ENCODE data around the gene PPP2R2B.
A peak's percentile ranks its signal among the peaks of the same experiment; 100 is the strongest.

The PPP2R2B gene

DNA sequence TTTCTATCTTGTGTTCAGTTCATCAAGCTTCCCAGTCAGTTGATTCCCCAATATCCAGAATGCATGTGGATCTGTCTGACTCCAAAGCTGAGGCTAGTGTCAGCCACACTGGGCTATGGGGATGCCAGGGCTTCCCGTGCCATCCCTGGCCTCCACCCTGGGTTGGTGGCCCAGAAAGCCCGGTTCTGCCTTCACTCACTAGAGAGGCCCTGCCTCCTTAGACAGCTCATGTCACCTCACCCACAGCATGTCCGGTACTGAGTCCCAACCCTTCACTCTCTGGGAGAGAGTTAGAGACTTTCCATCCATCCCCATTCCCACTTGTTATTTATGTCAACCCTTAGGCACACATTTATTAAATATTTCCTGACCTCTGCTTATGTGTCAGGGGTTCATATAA is 243.1 kb downstream of the PPP2R2B start:
- no peak overlapping the region for H3K14ac ChIP-seq (ENCODE audit: low read length)
- no peak overlapping the region for H2AK5ac ChIP-seq (ENCODE audit: low read length)
- no peak overlapping the region for H2BK12ac ChIP-seq (ENCODE audit: low read length)
- H4K91ac ChIP-seq (ENCODE audit: low read depth, low read length), result no peak overlapping the region
- peak overlapping the region; percentile 44 for H3K9ac ChIP-seq (ENCODE audit: low read length)
- H3K79me1 ChIP-seq (ENCODE audit: low read length), result no peaks in the 10 kb centered on the region
- H3K4me2 ChIP-seq (ENCODE audit: low read length), result no peak overlapping the region
- H3K4me3 ChIP-seq (ENCODE audit: low read depth, low read length), result no peak overlapping the region
- H3K4me1 ChIP-seq (ENCODE audit: control insufficient read depth in 1 of 2, insufficient read depth in 2 of 2, low read length in 2 of 2), result no peaks in the 10 kb centered on the region
- no peak overlapping the region for H2BK5ac ChIP-seq (ENCODE audit: low read depth, low read length, poor library complexity)
- no peak for DNase-seq
- H4K12ac ChIP-seq (ENCODE audit: low read depth, low read length), result no peak overlapping the region
- no peak overlapping the region for H3K27ac ChIP-seq (ENCODE audit: low read depth, low read length)
- WGBS (ENCODE audit: extremely low coverage, insufficient coverage, insufficient read length), result no CpG with 5 or more reads among the region's 3 CpGs
- no peak overlapping the region for H4K8ac ChIP-seq (ENCODE audit: low read depth, low read length)
- H3K9me3 ChIP-seq (ENCODE audit: insufficient read depth, low read depth, low read length), result no peaks in the 10 kb centered on the region
- no peak overlapping the region for H3K4ac ChIP-seq (ENCODE audit: low read depth, low read length)
- H3K36me3 ChIP-seq (ENCODE audit: control insufficient read depth in 1 of 2, insufficient read depth in 2 of 2, low read length in 2 of 2), result no peaks in the 10 kb centered on the region
- no peaks in the 10 kb centered on the region for H3K79me2 ChIP-seq (ENCODE audit: control insufficient read depth, insufficient read depth, low read length, poor library complexity)
- no peaks in the 10 kb centered on the region for H3K27me3 ChIP-seq (ENCODE audit: insufficient read depth, low read length)
- no peak overlapping the region for H2BK120ac ChIP-seq (ENCODE audit: insufficient read depth, low read length, poor library complexity)
- no peak overlapping the region for H3K18ac ChIP-seq (ENCODE audit: low read length)
- H2AFZ ChIP-seq (ENCODE audit: insufficient read depth, low read length, poor library complexity), result no peak overlapping the region
- no peak overlapping the region for H3K23ac ChIP-seq (ENCODE audit: low read length)

DNA sequence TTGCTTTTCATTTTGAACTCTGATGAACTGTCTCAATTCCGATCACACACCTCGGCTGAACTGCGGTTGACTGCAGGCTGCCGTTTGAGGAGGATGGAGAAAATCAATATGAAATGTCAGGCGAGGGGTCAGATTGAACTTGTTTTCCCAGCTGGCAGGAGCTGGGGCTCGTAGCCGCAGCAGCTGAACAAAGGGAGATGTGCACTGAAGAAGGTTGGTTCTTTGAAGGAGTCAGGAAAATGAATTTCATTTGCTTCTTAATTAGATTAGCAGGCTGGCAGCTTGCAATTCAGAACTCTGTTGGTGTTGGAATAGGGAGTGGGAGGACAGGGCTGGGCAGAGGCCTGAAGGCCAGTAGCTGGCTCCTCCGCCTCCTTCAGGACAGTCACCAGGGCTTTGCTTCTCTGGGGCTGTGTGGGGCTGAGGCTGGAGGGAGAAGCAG is 245.2 kb downstream of the PPP2R2B start:
- H2BK120ac ChIP-seq (ENCODE audit: insufficient read depth, low read length, poor library complexity), result no peak overlapping the region
- H4K91ac ChIP-seq (ENCODE audit: low read depth, low read length), result no peak overlapping the region
- H3K23ac ChIP-seq (ENCODE audit: low read length), result no peak overlapping the region
- no peak overlapping the region for H3K14ac ChIP-seq (ENCODE audit: low read length)
- no peak overlapping the region for H2BK5ac ChIP-seq (ENCODE audit: low read depth, low read length, poor library complexity)
- WGBS (ENCODE audit: extremely low coverage, insufficient coverage, insufficient read length), result no CpG with 5 or more reads among the region's 8 CpGs
- H3K79me1 ChIP-seq (ENCODE audit: low read length), result no peaks in the 10 kb centered on the region
- no peak overlapping the region for H3K4me2 ChIP-seq (ENCODE audit: low read length)
- no peak overlapping the region for H3K4me3 ChIP-seq (ENCODE audit: low read depth, low read length)
- H3K18ac ChIP-seq (ENCODE audit: low read length), result no peak overlapping the region
- DNase-seq, result no peak
- no peaks in the 10 kb centered on the region for H3K27me3 ChIP-seq (ENCODE audit: insufficient read depth, low read length)
- no peaks in the 10 kb centered on the region for H3K36me3 ChIP-seq (ENCODE audit: control insufficient read depth in 1 of 2, insufficient read depth in 2 of 2, low read length in 2 of 2)
- no peak overlapping the region for H3K9ac ChIP-seq (ENCODE audit: low read length)
- H4K12ac ChIP-seq (ENCODE audit: low read depth, low read length), result no peak overlapping the region
- no peak overlapping the region for H2AFZ ChIP-seq (ENCODE audit: insufficient read depth, low read length, poor library complexity)
- H3K79me2 ChIP-seq (ENCODE audit: control insufficient read depth, insufficient read depth, low read length, poor library complexity), result no peaks in the 10 kb centered on the region
- no peak overlapping the region for H4K8ac ChIP-seq (ENCODE audit: low read depth, low read length)
- H3K4ac ChIP-seq (ENCODE audit: low read depth, low read length), result no peak overlapping the region
- no peak overlapping the region for H2AK5ac ChIP-seq (ENCODE audit: low read length)
- no peak overlapping the region for H2BK12ac ChIP-seq (ENCODE audit: low read length)
- no peak overlapping the region for H3K27ac ChIP-seq (ENCODE audit: low read depth, low read length)
- H3K9me3 ChIP-seq (ENCODE audit: insufficient read depth, low read depth, low read length), result no peaks in the 10 kb centered on the region
- H3K4me1 ChIP-seq (ENCODE audit: control insufficient read depth in 1 of 2, insufficient read depth in 2 of 2, low read length in 2 of 2), result no peaks in the 10 kb centered on the region

DNA sequence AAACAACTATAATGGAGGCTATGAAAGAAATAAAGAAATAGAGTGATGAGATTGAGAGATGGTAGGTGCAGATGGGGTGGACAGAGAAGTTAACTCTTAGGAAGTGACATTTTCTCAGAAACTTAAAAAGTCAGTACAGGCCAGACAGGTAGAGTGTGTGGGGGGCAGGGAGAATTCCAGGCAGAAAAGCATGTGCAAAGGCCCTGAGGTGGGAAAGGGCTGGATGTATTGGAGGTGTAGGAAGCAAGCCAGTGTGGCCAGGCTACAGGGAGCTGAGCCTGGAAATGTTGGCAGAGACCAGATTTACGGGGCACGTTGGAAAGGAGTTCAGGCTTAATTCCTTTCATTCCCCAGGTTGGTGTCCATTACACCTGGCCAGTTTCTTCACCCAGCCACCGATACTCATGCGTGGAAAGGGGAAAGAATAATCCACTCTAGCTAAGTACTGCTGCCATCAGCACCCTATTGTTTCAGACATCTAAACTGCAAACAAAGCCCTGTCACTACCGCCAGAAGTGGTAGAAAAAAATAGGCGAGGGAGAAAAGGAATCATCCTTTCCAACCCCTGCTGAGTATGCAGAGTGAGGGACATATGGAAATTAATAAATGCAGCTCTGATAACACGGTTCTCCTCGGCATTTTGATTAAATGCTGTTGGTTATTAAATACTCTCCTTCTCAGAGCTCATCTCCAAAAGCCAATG is 245.8 kb downstream of the PPP2R2B start:
- WGBS (ENCODE audit: extremely low coverage, insufficient coverage, insufficient read length), result no CpG with 5 or more reads among the region's 8 CpGs

DNA sequence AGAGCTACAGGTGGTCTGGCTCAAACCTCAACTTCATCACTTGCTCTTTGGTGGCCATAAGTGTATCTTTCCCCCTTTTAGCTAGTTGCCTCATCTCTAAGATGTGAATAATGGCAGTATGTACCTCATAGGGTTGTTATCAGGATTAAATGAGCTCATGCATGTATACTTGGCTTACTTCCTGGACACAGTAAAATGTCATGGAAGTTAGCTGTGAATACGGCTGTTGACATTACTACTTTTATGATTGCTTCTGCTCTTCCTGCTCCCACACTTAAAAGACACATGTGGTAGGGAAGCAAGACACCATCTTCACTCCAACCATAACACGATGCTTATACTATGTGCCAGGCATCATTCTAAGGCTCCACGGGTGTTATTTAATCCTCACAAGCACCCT is 248.1 kb downstream of the PPP2R2B start:
- Histone ChIP-seq H2BK120ac (ENCODE audit: insufficient read depth, low read length, poor library complexity) (no peak overlapping the region), H3K9me3 (ENCODE audit: insufficient read depth, low read depth, low read length) (no peaks in the 10 kb centered on the region), H3K23ac (ENCODE audit: low read length) (no peak overlapping the region), H3K4me1 (ENCODE audit: control insufficient read depth in 1 of 2, insufficient read depth in 2 of 2, low read length in 2 of 2) (no peaks in the 10 kb centered on the region), H3K14ac (ENCODE audit: low read length) (no peak overlapping the region), H4K91ac (ENCODE audit: low read depth, low read length) (no peak overlapping the region), H4K12ac (ENCODE audit: low read depth, low read length) (no peak overlapping the region), H3K27me3 (ENCODE audit: insufficient read depth, low read length) (no peaks in the 10 kb centered on the region), H3K9ac (ENCODE audit: low read length) (no peak overlapping the region), H3K4ac (ENCODE audit: low read depth, low read length) (no peak overlapping the region), H3K27ac (ENCODE audit: low read depth, low read length) (no peak overlapping the region), H2BK12ac (ENCODE audit: low read length) (no peak overlapping the region), H3K79me2 (ENCODE audit: control insufficient read depth, insufficient read depth, low read length, poor library complexity) (no peaks in the 10 kb centered on the region), H4K8ac (ENCODE audit: low read depth, low read length) (no peak overlapping the region), H3K79me1 (ENCODE audit: low read length) (no peaks in the 10 kb centered on the region), H2AK5ac (ENCODE audit: low read length) (no peak overlapping the region), H2BK5ac (ENCODE audit: low read depth, low read length, poor library complexity) (no peak overlapping the region), H3K4me3 (ENCODE audit: low read depth, low read length) (no peak overlapping the region), H2AFZ (ENCODE audit: insufficient read depth, low read length, poor library complexity) (no peak overlapping the region), H3K36me3 (ENCODE audit: control insufficient read depth in 1 of 2, insufficient read depth in 2 of 2, low read length in 2 of 2) (no peaks in the 10 kb centered on the region), H3K4me2 (ENCODE audit: low read length) (no peak overlapping the region), H3K18ac (ENCODE audit: low read length) (no peak overlapping the region)
- WGBS (ENCODE audit: extremely low coverage, insufficient coverage, insufficient read length), result no CpG with 5 or more reads among the region's 3 CpGs
- DNase-seq, result no peak

More for the DNA sequence above, 245.8 kb downstream of the PPP2R2B start:
- H3K79me1 ChIP-seq (ENCODE audit: low read length), result no peaks in the 10 kb centered on the region
- H3K14ac ChIP-seq (ENCODE audit: low read length), result no peak overlapping the region
- no peak overlapping the region for H3K4ac ChIP-seq (ENCODE audit: low read depth, low read length)
- H2BK120ac ChIP-seq (ENCODE audit: insufficient read depth, low read length, poor library complexity), result no peak overlapping the region
- H4K12ac ChIP-seq (ENCODE audit: low read depth, low read length), result no peak overlapping the region
- no peak overlapping the region for H2BK5ac ChIP-seq (ENCODE audit: low read depth, low read length, poor library complexity)
- no peak overlapping the region for H2AK5ac ChIP-seq (ENCODE audit: low read length)
- no peak overlapping the region for H2AFZ ChIP-seq (ENCODE audit: insufficient read depth, low read length, poor library complexity)
- H3K9ac ChIP-seq (ENCODE audit: low read length), result no peak overlapping the region
- no peak overlapping the region for H3K23ac ChIP-seq (ENCODE audit: low read length)
- no peak overlapping the region for H3K27ac ChIP-seq (ENCODE audit: low read depth, low read length)
- H3K9me3 ChIP-seq (ENCODE audit: insufficient read depth, low read depth, low read length), result no peaks in the 10 kb centered on the region
- no peak overlapping the region for H2BK12ac ChIP-seq (ENCODE audit: low read length)
- DNase-seq, result no peak
- no peaks in the 10 kb centered on the region for H3K4me1 ChIP-seq (ENCODE audit: control insufficient read depth in 1 of 2, insufficient read depth in 2 of 2, low read length in 2 of 2)
- H3K79me2 ChIP-seq (ENCODE audit: control insufficient read depth, insufficient read depth, low read length, poor library complexity), result no peaks in the 10 kb centered on the region
- no peak overlapping the region for H4K91ac ChIP-seq (ENCODE audit: low read depth, low read length)
- H3K18ac ChIP-seq (ENCODE audit: low read length), result no peak overlapping the region
- H3K4me2 ChIP-seq (ENCODE audit: low read length), result no peak overlapping the region
- no peaks in the 10 kb centered on the region for H3K36me3 ChIP-seq (ENCODE audit: control insufficient read depth in 1 of 2, insufficient read depth in 2 of 2, low read length in 2 of 2)
- H4K8ac ChIP-seq (ENCODE audit: low read depth, low read length), result no peak overlapping the region
- H3K27me3 ChIP-seq (ENCODE audit: insufficient read depth, low read length), result no peaks in the 10 kb centered on the region
- H3K4me3 ChIP-seq (ENCODE audit: low read depth, low read length), result no peak overlapping the region

Data from trophoblast cell (in vitro differentiated cells and primary cell).